SH-SY5Y (cell line): Measurements from ENCODE around the gene NEDD4L.

ENCODE experiments used
- GATA2 ChIP-seq: IDR thresholded peaks from 2 replicates; pipeline ENCODE4 v1.6.1; 2011; ENCODE audit warnings: mild to moderate bottlenecking, low read depth, low read length
- GATA3 ChIP-seq: IDR thresholded peaks from 2 replicates; pipeline ENCODE4 v1.6.1; 2011; ENCODE audit warnings: low read depth, mild to moderate bottlenecking, low read length, moderate library complexity

GRCh38 chr18:58321986-58322385, 278.0 kb downstream of the NEDD4L start:
- TF ChIP-seq GATA2: no peak
- TF ChIP-seq GATA3: no peak
